ENCODE measurements around the gene ZNF415.

ZNF415 gene

DNA sequence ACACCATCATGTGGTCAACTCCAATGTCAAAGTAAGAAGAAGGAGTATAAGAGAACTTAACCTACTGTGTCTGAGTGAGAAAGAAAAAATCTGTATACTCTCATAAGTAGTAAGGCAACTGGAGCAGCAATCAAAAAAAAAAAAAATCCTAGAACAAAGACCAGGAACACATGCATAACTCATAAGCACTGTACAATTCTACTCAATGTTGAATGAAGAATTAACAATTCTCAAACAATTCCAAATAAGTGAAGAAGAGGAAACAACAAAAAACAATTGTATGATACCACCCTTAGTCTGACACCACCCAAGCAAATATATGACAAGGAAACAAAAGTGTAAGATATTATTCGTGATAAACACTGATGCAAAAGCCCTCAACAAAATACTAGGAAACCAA, 54.0 kb downstream of the ZNF415 start:
- no peak overlapping the region for H3K4me3 ChIP-seq (ENCODE audit: low read depth, low read length)
- no peak for DNase-seq (ENCODE audit: low read depth)
- TF ChIP-seq, protein P1, sequence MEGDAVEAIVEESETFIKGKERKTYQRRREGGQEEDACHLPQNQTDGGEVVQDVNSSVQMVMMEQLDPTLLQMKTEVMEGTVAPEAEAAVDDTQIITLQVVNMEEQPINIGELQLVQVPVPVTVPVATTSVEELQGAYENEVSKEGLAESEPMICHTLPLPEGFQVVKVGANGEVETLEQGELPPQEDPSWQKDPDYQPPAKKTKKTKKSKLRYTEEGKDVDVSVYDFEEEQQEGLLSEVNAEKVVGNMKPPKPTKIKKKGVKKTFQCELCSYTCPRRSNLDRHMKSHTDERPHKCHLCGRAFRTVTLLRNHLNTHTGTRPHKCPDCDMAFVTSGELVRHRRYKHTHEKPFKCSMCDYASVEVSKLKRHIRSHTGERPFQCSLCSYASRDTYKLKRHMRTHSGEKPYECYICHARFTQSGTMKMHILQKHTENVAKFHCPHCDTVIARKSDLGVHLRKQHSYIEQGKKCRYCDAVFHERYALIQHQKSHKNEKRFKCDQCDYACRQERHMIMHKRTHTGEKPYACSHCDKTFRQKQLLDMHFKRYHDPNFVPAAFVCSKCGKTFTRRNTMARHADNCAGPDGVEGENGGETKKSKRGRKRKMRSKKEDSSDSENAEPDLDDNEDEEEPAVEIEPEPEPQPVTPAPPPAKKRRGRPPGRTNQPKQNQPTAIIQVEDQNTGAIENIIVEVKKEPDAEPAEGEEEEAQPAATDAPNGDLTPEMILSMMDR (IDR thresholded peaks at IDR 0.05; ENCODE audit: insufficient read depth, low read depth, low read length, missing control alignments), result no peak

DNA sequence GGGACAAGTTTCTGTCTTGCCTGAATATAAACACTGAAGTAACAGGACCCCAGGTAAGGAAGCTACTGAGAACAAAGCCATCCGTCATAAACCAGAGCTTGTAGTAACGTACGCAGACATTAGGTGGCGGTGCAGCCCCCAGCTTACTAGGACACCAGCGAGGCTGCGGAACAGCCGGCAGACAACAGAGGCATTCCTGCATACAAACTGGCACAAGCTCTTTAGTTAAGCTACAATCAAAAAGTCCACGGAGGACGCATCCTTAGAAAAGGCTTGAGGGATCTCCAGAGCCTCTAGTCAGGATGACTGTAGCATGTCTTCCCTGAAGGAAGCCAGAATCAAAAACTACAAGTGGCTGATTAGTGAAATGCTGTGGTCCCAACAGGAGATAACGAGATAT, 55.7 kb downstream of the ZNF415 start:
- TF ChIP-seq, protein P1 (IDR thresholded peaks at IDR 0.05; ENCODE audit: insufficient read depth, low read depth, low read length, missing control alignments), result no peak
- H3K4me3 ChIP-seq (ENCODE audit: low read depth, low read length), result no peak overlapping the region
- DNase-seq (ENCODE audit: low read depth), result no peak

DNA sequence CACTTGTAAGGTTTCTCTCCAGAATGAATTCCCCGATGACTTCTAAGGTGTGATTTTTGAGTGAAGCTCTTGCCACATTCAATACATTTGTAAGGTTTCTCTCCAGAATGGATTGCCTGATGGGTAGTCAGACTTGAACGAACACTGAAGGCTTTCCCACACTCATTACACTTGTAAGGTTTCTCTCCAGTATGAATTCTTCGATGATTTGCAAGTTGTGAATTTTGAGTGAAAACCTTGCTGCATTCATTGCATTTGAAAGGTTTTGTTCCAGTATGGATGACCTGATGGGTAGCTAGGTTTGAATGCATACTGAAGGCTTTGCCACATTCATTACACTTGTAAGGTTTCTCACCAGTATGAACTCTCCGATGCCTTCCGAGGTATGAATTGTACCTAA, 63.9 kb downstream of the ZNF415 start:
- no peak for DNase-seq (ENCODE audit: low read depth)
- TF ChIP-seq, protein P1 (IDR thresholded peaks at IDR 0.05; ENCODE audit: insufficient read depth, low read depth, low read length, missing control alignments), result no peak
- no peak overlapping the region for H3K4me3 ChIP-seq (ENCODE audit: low read depth, low read length)

DNA sequence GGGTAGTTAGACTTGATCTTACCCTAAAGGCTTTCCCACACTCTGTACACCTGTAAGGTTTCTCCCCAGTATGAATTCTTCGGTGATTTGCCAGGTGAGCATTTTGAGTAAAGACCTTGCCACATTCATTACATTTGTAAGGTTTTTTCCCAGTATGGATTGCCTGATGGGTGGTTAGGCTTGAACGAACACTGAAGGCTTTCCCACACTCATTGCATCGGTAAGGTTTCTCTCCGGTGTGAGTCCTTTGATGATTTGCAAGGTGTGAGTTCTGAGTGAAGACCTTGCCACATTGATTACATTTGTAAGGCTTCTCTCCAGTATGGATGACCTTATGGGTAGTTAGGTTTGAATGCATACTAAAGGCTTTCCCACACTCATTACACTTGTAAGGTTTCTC, 64.5 kb downstream of the ZNF415 start:
- no peak for DNase-seq (ENCODE audit: low read depth)
- H3K4me3 ChIP-seq (ENCODE audit: low read depth, low read length), result no peak overlapping the region
- TF ChIP-seq, protein P1 (IDR thresholded peaks at IDR 0.05; ENCODE audit: insufficient read depth, low read depth, low read length, missing control alignments), result no peak

DNA sequence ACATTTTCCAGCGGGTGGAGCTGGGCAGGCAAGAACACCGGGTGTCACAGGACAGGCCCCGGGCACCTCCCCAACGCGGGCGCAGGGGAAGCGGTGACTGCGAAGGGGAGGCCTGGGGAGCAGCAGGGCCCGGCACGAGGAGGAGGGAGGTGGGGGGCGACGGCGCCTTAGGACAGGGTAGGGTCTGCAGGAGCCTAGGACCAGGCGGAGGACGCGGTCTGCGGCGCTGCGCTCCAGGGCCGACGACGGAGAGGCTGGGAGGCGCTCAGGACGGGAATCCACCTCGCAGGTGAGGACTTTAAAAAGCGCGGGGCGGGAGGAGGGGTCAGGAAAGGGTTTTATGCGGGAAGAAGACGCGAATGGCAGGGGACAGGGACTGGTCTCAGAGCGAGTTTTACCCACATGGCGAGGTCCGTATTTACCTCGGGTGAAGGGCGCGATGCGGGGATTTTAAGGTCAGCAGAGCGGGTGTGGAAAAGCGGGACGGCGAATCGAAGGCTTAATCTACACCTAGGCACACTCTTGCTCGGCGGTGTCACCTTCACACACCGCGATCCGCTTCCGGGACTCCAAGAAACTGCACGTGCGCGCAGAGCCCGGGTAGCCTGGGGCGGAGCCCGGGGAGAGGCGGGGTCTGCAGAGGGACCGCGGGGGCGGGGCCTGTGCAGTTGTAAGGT, 74.7 kb downstream of the ZNF415 start:
- no peak overlapping the region for H3K4me3 ChIP-seq (ENCODE audit: low read depth, low read length)
- TF ChIP-seq, protein P1 (IDR thresholded peaks at IDR 0.05; ENCODE audit: insufficient read depth, low read depth, low read length, missing control alignments), result no peak
- no peak for DNase-seq (ENCODE audit: low read depth)
